NCI-H146 treated with DMSO at 0.1 percent for 48 hours (cell line): Measurements from ENCODE around the gene HINT3.
A peak's percentile ranks its signal among the peaks of the same experiment; 100 is the strongest.
"Not testable (repeated sequence)": the region's sequence is repeated elsewhere in the genome, so short reads cannot be mapped to it uniquely, and the experiment has no call there.

Experiments
- DNase-seq: peaks from one replicate; lab custom pipeline; 2025; ENCODE audit not compliant: unreplicated experiment; lab: John Stamatoyannopoulos, UW

HINT3 gene

DNA sequence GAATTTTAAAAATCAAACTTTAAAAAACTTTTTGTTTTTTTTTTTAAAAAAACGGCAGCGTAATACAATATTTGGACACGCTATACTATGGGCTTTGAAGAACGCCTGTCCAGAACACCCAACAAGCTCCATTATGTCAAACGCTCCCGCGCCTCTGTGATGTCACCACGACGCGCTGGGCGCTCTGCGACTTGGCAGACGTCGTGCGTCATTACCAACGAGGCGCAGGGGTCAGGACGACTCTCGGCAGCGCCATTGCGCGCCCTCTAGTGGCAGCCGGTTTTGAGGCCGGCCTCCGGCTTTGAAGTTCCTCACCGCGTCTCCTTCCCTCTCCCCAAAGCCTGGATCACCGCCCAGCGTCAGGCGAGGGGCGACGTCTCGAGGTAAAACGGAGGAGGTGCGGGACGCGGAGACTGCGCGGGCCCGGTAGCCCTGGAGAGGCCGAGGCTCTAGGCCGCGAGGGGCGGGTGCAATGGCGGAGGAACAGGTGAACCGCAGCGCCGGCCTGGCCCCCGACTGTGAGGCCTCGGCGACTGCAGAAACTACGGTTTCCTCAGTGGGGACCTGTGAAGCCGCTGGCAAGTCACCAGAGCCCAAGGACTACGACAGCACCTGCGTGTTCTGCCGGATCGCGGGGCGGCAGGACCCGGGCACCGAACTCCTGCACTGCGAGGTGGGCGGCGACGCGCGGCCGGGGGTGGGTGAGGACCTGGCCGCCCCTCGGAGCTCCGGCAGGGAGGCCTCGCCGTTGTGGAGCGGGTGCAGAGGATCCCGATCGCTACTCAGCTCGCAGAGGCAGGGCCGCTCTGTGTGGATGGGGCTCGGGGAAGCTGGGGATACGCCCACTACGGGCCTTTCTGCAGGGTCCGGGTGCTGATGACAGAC is at the start of gene HINT3:
TSS of gene HINT3 (plus strand) at position 265 of the 885 bp plus-strand sequence. CDS start at position 473, 208 bp downstream.
- DNase-seq = peak; percentile 98

DNA sequence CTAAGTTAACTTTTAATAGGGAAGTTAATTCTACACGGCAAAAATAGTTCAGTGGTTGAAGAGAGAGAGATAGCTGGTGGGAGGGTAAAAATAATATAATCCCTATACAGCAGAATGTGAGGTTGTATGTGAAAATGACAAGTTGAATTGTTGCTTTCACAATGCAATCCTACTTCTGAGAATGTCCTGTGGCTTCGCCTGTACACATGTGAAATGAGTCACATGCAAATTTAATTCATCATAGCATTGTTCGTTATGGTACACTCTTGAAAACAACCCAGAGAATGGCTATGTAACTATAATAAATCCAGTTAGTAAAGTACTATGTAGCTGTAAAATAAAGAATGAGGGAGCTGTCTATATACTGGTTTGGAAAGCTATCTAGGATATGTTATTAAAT is 46.0 kb upstream of the HINT3 start:
- no peak for DNase-seq

DNA sequence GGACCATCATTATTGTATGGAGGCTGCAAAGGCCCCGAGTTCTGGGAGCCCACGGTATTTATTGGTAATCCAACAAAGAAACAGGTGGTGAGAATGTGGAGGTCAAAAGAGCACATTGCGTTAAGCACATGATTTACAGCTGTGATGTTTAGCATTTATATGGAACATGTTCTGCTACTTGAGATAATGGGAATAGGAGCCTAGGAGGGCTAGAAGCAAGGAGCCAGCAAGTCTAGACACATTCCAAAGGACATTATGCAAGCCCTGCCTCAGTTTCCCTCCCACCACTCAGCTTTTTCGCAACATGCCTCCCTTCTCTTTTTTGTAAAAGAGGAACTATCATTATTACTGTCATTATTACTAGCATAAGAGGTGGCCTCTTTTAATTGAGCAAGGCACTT is 45.5 kb upstream of the HINT3 start:
- not testable (repeated sequence) for DNase-seq

DNA sequence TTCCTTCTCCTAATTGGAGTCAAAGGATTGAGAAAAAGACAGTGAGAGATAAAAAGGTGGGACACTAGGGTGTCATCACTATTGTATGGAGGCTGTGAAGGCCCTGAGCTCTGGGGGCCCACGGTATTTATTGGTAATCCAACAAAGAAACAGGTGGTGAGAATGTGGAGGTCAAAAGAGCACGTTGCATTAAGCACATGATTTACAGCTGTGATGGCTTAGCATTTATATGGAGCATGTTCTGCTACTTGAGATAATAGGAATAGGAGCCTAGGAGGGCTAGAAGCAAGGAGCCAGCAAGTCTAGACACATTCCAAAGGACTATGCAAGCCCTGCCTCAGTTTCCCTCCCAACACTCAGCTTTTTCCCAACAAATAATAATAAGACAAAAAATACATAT is 44.1 kb upstream of the HINT3 start:
- DNase-seq = peak; percentile 27

DNA sequence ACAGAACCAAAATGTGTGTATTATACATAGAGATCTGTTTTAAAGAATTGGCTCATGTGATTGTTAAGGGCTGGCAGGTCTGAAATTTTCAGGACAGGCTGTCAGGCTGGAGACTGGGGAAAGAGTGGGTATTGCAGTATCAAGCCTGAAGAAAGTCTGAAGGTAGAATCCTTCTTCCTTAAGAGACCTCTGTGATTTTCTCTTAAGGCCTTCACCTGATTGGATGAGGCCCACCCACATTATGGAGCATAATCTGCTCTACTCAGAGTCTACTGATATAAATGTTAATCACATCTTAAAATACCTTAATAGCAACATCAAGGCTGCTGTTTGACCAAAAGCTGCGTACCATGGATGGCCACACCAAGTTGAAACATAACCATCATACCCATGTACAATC is 43.4 kb upstream of the HINT3 start:
- no peak for DNase-seq

DNA sequence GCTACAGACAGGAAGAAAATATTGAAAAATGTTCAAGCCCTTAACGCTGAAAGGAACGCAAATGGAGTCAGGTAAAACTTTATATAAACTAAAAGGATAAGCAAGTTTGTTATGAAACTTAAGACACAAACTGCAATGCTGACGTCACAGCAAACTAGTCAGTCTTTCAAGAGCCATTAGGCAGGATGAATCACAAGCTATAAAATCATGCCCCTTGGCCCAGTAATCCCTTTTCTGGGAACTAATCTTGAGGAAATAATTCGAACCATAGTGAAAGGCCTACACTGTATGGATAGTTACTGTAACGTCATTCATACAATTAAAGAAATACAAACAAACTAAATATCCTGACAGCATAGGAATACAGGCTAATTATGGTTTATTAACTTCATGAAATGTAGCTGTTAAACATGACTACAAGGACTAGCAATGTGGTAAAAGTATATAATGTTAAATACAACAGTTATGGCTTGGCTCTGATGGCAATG is 42.7 kb upstream of the HINT3 start:
- DNase-seq = no peak

DNA sequence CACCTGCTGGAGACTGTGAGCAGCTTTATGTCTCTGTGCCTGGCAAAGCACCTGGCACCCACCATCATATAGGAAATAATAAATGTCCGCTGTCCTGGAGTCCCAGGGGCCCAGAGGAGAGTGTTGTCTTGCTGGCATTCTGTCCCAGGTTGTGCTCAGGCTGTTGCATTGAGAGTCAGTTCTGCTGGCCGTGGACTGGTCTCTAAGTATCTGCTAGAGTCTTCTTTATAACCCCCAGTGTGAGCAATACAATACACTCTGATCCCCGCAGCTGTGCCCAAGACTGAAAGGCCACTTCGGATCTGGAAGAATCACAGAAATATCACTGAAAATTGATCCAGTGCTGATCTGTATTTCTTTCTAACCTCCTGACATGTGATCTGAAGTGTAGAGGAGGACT is 38.3 kb upstream of the HINT3 start:
- no peak for DNase-seq

DNA sequence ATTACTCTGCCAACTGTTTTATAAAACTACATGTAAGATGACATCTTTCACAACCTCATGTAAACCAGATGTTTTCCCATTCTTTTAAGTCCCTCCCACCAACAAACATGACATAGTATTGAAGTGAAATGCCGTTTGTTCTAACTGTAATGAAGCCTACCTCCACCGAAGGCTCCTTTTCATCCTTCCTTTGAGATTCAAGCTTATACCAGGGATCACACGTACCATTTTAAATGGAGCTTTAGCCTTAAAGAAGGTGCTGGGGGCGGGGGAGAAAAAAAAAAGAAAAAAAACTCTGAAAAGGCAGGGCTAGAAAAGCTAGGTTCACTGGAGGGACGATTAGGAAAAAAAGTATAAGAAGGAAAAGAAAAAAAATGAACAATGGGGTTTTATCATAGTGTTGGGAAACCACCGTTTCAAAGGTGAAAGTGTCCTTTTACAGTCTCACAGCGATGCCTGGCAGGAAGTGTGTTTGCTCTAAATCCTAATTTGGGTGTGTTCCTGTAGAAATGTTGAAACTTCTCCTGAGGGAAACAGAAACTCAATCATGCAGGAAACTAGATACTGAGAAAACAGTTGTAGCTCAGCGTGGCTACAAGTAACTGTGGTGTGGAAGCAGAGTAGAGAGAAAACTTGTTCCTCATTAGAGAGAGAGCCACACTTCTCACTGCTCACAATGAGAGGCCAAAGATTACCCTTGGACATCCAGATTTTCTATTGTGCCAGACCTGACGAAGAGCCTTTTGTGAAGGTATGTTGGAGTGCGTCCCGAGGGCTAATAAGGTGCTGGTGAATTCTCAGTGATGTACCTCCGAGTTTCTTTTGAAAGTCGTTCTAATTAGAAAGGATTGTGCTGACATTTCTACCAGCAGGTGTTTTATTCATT is 37.6 kb upstream of the HINT3 start:
- peak; percentile 88 for DNase-seq

DNA sequence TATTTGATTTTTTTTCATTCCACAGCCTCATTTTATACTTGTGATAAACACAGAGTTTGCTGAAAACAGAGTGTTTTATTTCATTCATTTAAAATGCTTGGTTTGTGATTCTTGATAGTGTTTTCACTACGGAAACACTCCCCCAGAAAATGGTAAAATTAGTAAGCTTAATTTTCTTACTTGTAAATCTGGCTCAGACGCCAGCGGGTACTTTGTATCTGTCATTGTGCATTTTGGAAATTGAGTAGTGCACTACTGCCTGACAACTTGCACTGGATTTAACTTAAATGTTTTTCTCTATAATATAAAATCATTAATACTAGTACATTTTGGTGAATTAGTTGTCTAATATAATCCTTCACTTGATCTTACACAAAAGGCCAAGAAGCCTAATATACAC is 37.0 kb upstream of the HINT3 start:
- no peak for DNase-seq

DNA sequence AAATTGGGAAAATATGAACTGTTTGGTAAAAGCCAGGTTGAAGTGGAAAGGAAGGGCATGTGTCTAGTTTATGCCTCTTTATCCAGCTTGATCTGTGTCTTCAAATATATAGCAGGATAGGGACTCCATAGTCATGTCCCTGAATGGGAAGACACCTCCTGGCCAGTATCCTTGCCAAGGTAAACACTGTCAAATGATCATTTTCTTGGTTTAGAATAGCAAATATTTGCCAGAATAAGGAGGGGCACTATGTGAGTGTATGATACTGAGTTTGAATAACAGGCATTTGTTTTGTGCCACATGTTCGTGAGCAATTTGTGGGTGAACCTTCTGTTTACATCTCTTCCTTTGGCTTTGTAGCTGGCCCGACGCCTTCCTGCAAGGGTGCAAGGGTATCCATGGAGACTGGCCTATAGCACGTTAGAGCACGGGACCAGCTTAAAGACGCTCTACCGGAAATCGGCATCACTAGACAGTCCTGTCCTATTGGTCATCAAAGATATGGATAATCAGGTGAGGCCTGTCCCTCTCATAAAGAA is 34.2 kb upstream of the HINT3 start:
- peak; percentile 96 for DNase-seq

DNA sequence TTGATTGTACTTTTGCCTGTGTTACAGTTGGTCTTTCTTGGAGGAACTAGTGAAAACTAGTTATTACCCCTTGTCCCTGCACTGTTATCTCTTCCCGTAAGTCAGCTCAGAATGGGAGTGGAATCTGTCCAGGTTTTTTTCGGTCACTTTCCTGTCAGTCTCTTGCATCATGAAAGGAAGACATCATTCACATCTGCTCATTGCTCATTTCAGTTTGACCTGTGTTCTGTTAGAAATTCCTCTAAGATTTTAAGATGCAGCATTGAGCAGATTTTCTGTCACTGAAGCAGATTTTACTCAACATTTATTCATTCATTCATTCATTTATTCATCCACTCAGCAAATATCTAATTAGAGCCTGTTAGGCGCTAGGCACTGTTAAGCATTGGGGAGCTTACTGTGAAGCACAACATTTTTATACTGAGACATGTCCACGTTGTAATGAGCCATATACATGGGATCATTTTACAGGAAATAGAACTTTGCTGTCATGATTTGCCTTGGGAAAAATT is 33.1 kb upstream of the HINT3 start:
- DNase-seq = no peak

DNA sequence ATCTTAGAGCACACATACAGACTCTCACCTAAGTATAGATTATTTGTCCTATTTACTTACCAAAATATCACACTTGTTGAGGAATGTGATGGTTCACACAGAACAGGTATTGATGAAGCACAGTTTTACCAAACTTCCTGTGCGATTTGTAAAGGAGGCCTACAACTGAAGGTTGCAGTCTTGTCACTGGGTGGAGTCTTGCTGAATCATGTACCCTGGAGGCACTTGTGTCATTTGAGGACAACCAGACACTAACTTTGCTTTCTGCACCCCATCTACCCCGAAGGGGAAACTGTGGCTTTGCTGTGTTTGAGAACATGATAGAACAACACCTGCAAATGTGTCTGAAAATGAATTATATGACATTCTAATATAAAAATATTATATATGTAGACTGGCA is 32.4 kb upstream of the HINT3 start:
- DNase-seq = no peak

DNA sequence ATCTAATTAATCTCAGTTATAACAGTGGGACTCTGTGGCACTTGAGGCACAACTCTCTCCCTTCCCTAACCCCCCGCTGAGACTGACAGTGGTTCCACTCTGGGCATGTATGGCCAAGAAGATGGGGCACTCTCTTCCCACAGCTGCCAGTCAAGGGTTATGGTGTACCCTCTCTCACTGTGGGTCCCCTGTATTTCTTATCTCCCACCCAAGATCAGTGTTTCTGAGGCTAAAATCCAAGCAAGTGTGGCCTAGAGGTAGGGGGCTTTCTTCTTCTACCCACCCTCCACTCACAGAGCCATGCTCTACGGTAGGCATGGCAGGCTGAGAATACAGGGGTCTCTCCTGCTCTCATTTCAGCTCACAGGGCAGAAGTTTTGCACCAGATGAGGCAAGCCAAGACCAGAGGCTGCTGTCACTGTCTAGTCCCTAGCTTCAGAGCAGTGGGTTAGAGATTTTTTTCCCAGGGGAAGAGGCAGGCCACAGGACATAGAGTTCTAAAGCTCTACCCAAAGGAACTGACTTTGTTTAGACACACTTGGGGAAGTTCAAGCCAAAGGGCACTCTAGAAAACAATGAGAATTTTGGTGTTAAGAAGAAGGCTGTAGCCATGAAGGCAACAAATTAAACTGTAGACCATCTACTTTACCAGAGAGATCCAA is 31.7 kb upstream of the HINT3 start:
- no peak for DNase-seq

DNA sequence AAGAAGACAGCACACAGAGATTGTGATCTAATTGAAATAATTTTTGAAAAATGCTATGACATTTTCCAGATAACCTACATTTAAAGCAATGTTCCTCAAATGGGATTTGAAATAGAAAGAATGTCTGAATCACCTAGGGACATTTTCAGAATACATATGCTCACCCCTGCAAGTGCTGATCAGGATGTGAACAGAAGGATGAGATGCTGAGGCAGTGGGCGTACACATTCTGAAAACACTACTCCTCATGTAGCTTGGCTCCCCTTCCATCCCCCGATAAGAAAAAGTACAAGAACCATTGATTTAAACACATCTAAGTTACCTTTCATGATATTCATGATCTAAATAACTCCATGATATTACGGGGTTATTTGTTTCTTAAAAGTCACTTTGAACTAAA is 29.9 kb upstream of the HINT3 start:
- no peak for DNase-seq

DNA sequence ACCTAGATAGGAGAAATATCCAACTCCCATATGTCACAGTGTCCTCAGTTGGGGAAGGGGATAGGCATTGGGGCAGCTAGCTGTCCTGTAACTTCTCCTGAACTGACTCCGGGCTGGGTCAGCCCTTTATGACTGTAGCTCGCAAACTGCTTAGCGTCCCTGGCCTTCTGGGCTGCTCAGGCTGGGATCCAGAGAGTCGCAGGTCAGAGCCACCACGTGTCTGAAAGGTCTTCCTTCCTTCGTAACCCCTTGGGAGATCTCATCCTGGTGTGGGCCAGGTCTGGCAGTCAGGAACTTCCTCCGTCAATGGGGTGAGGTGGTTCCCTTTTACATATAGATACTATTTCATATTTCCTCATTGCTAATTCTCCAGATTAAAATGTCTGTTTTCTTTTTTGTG is 28.8 kb upstream of the HINT3 start:
- no peak for DNase-seq

DNA sequence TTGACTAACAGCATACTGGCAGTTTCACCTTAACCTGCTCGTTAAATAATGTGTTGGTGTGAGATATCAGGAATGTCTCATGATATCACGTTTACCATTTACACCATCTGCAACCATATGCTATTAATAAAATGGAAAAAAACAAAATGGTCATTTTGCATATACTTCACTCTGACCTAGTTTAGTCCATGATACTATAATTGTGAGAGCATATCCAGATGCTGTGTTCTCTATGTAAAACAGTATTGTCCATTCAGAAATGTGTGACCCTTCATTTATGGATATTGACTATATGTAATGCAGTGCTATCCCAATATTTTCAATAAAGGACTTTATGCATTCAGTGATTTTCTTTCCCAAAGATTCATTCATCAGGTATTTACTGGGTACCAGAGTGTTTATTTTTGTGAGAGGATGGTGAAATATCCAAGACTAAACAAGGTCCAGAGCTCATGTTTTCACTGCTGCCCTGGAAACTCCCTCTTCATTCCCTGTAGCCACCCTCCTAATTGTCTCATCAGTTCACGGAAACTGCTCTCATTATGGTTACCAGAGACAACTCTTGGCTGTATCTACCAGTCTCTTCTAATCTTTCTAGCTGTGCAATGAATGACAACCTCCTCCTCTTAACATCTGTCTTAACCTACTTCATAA is 25.7 kb upstream of the HINT3 start:
- DNase-seq = no peak

DNA sequence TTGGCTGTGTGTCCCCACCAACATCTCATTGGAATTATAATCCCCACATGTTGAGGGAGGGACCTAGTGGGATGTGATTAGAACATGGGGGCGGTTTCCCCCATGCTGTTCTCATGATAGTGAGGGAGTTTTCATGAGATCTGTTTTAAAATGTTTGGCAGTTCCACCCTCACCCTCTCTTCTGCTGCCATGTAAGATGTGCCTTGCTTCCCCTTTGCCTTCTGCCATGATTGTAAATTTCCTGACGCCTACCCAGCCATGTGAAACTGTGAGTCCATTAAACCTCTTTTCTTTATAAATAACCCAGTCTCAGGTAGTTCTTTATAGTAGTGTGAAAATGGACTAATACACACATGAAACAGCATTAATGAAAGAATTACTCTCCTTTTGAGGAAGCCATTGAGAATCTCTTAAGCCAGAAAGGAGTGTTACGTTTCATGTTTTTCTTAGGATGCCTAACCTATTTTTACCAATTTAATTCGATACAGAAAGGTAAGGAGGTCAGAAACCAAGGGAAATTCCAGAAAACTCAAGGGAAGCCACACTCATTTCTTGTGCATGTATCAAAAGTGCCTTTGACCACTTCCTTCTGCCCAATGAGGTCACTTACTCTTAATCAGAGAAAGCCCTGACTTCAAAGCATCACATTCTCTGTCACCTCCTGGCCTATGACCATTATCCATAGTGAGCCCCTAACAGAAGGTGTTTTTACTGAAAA is 24.7 kb upstream of the HINT3 start:
- DNase-seq = no peak

DNA sequence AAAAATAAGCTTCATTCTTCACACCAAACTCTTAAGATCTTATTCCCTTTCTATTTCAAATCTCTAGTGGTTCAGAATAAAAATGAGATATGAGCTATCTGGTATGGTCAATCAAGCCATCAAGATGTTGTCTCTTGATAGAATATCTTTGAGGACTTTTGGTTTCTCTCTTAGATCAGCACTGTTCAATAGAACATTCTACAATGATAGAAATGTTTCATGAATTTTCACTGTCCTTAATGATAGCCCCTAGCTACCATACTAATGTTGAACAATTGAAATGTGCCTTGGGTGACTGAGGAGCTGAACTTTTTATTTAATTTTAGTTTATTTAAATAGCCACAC is 24.1 kb upstream of the HINT3 start:
- DNase-seq = no peak

DNA sequence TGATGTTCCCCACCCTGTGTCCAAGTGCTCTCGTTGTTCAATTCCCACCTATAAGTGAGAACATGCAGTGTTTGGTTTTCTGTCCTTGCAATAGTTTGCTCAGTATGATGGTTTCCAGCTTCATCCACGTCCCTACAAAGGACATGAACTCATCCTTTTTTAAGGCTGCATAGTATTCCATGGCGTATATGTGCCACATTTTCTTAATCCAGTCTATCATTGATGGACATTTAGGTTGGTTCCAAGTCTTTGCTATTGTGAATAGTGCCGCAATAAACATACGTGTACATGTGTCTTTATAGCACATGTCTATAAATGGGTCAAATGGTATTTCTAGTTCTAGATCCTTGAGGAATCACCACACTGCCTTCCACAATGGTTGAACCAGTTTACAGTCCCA is 21.1 kb upstream of the HINT3 start:
- DNase-seq = not testable (repeated sequence)

DNA sequence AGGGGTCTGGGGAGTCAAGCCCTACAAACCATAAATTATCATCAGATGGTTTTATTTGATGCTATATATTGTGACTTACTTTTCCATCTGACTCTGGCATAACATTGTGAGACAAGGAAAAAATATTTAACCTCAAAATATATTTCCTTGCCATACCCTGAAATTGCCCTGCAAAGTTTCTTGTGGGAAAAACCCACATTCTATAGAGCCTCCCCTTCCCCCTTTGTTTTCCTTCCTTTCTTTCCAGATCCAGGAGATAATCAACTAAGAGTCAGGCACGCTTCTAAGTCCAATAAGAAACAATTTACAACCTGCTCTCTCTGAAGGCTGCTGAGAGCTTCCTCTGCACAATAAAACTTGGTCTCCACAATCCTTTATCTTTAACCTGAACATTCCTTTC is 17.5 kb upstream of the HINT3 start:
- DNase-seq = no peak
